Testis (tissue), 3 donors: ENCODE measurements around the gene CASP4. TPM values are rescaled to one million over a fixed set of nuclear protein-coding genes. Genes with fewer than 3 reads are reported as not detected.

Experiments
- DNase-seq: peaks from one replicate; pipeline ENCODE4 v3.0.0-alpha.2; 2019
- H3K27ac ChIP-seq, 2 donors: fragments of 200-600 bp; sonication (generic); one replicate each; pipeline ENCODE4 v1.5.1; 2019
- H3K27me3 ChIP-seq: fragments of 200-600 bp; sonication (generic); one replicate; pipeline ENCODE4 v1.5.1; 2019
- H3K36me3 ChIP-seq: fragments of 200-600 bp; sonication (generic); one replicate; pipeline ENCODE4 v1.5.1; 2017; ENCODE audit warnings: low read depth; ENCODE audit errors: missing control alignments
- H3K4me1 ChIP-seq: fragments of 200-600 bp; sonication (generic); one replicate; pipeline ENCODE4 v1.5.1; 2019
- H3K4me3 ChIP-seq, 2 donors: fragments of 200-600 bp; sonication (generic); one replicate each; pipeline ENCODE4 v1.5.1; 2017 to 2019
- H3K9me3 ChIP-seq: fragments of 200-600 bp; sonication (generic); one replicate; pipeline ENCODE4 v1.5.1; 2017
- POLR2A ChIP-seq: fragments of 450-650 bp; IDR thresholded peaks from one replicate; pipeline ENCODE4 v1.6.1; 2017; ENCODE audit warnings: antibody characterized with exemption, mild to moderate bottlenecking, moderate library complexity
- WGBS, 2 donors: methylation state at CpG; one replicate each; pipeline ENCODE4 v1.1.5; 2018; 5-methylcytosine and 5-hydroxymethylcytosine counted together
- intact Hi-C: fragments of 100-400 bp; cut with DNase I; formaldehyde crosslinking; loops from one replicate; pipeline ENCODE4 v1.15.1; 2023; ENCODE audit warnings: low total_unique reads
- polyA plus RNA-seq: library from polyadenylated mRNA; stranded (reverse); fragments of 350-450 nt; fragmentation: Illumina TruSeq; extraction: RNeasy Lipid Tissue Mini Kit (QIAGEN cat#74804); gene quantifications from one replicate; pipeline ENCODE4 v1.2.3, GENCODE V29; 2014; ENCODE audit warnings: low read depth, low replicate concordance; ENCODE audit not compliant: insufficient read depth
- total RNA-seq, 2 donors: library from RNA; depleted of rRNA; stranded (reverse); fragments of >200 nt; gene quantifications; one replicate each; pipeline ENCODE4 v1.2.3, GENCODE V29; 2016
- TF ChIP-seq, protein P1 (sequence below), 3 experiments: fragments of 450-650 bp in 2 of 3; fragments of 200-600 bp in 1 of 3; sonication (generic) in 1 of 3; IDR thresholded peaks; one replicate each; pipeline ENCODE4 v1.5.1; 2016 to 2019; ENCODE audit warnings: antibody characterized with exemption in 3 of 3, mild to moderate bottlenecking in 2 of 3, moderate library complexity in 1 of 3

The CASP4 gene
- total and polyA plus RNA-seq, 3 donors from 2014 or later: 12.9 to 20.7 (median 16.1) TPM

GRCh38 chr11:104916442-104916841 is 51.9 kb downstream of the CASP4 start:
- no peak for DNase-seq
- Histone ChIP-seq H3K27ac (no peak overlapping the region), H3K36me3 (no peaks in the 10 kb centered on the region), H3K4me1 (no peaks in the 10 kb centered on the region), H3K27me3 (no peaks in the 10 kb centered on the region), H3K4me3 (no peak overlapping the region), H3K9me3 (no peaks in the 10 kb centered on the region)
- TF ChIP-seq POLR2A: no peak
- TF ChIP-seq, protein P1, sequence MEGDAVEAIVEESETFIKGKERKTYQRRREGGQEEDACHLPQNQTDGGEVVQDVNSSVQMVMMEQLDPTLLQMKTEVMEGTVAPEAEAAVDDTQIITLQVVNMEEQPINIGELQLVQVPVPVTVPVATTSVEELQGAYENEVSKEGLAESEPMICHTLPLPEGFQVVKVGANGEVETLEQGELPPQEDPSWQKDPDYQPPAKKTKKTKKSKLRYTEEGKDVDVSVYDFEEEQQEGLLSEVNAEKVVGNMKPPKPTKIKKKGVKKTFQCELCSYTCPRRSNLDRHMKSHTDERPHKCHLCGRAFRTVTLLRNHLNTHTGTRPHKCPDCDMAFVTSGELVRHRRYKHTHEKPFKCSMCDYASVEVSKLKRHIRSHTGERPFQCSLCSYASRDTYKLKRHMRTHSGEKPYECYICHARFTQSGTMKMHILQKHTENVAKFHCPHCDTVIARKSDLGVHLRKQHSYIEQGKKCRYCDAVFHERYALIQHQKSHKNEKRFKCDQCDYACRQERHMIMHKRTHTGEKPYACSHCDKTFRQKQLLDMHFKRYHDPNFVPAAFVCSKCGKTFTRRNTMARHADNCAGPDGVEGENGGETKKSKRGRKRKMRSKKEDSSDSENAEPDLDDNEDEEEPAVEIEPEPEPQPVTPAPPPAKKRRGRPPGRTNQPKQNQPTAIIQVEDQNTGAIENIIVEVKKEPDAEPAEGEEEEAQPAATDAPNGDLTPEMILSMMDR (IDR thresholded peaks at IDR 0.05): no peak
- intact Hi-C loops: no loop called here

DNA sequence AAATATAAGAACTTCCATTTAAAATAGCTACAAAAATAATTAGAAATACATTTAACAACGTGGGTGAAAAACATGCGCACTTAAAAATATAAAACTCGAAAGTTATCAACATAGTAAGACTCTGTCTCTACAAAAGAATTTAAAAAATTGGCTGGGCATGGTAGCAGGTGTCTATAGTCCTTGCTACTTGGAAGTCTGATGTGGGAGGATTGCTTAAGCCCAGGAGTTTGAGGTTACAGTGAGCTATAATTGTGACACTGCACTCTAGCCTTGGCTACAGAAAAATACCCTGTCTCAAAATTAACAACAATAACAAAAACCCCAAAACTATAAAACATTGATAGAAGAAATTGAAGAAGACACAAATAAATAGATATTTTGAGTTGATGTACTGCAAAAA is 56.3 kb downstream of the CASP4 start:
- no peak for DNase-seq
- intact Hi-C loops: no loop called here
- Histone ChIP-seq H3K4me1 (no peaks in the 10 kb centered on the region), H3K4me3 (no peak overlapping the region), H3K27ac (no peak overlapping the region), H3K27me3 (no peaks in the 10 kb centered on the region), H3K36me3 (no peaks in the 10 kb centered on the region), H3K9me3 (no peaks in the 10 kb centered on the region)
- 88 to 91% methylated on average over 3 of the region's 3 CpGs for WGBS, 2 donors
- TF ChIP-seq POLR2A: no peak
- TF ChIP-seq, protein P1 (IDR thresholded peaks at IDR 0.05): no peak

DNA sequence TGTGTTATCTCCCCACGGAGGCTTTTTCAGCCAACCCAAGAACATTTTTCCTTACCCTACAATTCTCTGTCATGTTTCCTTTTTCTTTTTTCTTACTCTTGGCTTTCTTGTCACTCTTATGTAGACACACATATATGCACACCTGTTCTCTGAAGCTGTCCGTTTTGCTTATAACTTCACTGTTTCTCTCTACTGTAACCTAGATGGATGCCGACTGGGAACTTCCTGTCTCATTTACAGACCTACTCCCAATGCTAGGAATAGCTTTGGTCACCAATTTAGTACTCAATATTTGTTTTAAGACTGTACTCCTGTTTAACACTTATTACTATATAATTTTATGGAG is 60.2 kb downstream of the CASP4 start:
- H3K27me3 ChIP-seq: no peaks in the 10 kb centered on the region
- H3K4me3 ChIP-seq: no peak overlapping the region
- no peak overlapping the region for H3K27ac ChIP-seq
- intact Hi-C loops: no loop called here
- H3K36me3 ChIP-seq: no peaks in the 10 kb centered on the region
- no peak for DNase-seq
- WGBS, 2 donors: 81 to 94% methylated on average over 3 of the region's 3 CpGs
- H3K9me3 ChIP-seq: no peaks in the 10 kb centered on the region
- no peaks in the 10 kb centered on the region for H3K4me1 ChIP-seq
- TF ChIP-seq POLR2A: no peak
- TF ChIP-seq, protein P1 (IDR thresholded peaks at IDR 0.05): no peak

- WGBS, 2 donors: 81 to 82% methylated on average over 7 of the region's 7 CpGs
- intact Hi-C loops: no loop called here
- TF ChIP-seq, protein P1 (IDR thresholded peaks at IDR 0.05): no peak
- no peak for TF ChIP-seq POLR2A
- Histone ChIP-seq H3K4me3 (no peak overlapping the region), H3K36me3 (no peaks in the 10 kb centered on the region), H3K27me3 (no peaks in the 10 kb centered on the region), H3K4me1 (no peaks in the 10 kb centered on the region), H3K27ac (no peak overlapping the region), H3K9me3 (no peaks in the 10 kb centered on the region)
- DNase-seq: no peak
Measured at GRCh38 chr11:104907521-104908185, 60.7 kb downstream of the CASP4 start.

DNA sequence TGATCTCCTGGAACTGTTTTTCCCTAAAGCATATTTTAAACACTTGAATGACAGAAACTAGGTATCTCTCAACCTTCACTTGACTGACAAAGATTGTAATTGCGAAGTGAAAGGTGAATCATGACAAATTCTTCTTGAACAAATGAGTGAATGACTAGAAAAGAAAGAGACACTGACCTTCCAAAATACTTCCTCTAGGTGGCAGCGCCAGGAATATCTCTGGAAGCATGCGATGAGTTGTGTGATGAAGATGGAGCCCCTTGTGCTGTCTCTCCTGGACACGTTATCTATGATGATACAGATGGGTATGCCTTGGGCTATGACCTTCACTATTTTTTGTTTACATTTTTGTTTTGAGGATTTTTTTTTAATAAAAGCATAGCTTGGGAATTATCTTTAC is 63.1 kb downstream of the CASP4 start:
- Histone ChIP-seq H3K9me3 (no peaks in the 10 kb centered on the region), H3K4me3 (no peak overlapping the region), H3K36me3 (no peaks in the 10 kb centered on the region), H3K27me3 (no peaks in the 10 kb centered on the region), H3K27ac (no peak overlapping the region), H3K4me1 (no peaks in the 10 kb centered on the region)
- WGBS, 2 donors: 91 to 94% methylated on average over 4 of the region's 4 CpGs
- DNase-seq: no peak
- intact Hi-C loops: no loop called here
- TF ChIP-seq, protein P1 (IDR thresholded peaks at IDR 0.05): no peak
